H9 (cell line): ENCODE measurements around the gene EHD4. TPM values are rescaled to one million over a fixed set of nuclear protein-coding genes. Genes with fewer than 3 reads are reported as not detected.

Experiments
- DNase-seq: peaks from one replicate; pipeline ENCODE4 v3.0.0-alpha.2; 2017
- H2AFZ ChIP-seq: one replicate; pipeline ENCODE4 v1.6.1; 2013; ENCODE audit warnings: mild to moderate bottlenecking, low read length, control low read depth, moderate library complexity
- H2AK5ac ChIP-seq: 2 replicates; pipeline ENCODE4 v1.6.1; 2013; ENCODE audit warnings: low read length, control low read depth, mixed read lengths; ENCODE audit not compliant: insufficient read length
- H2BK120ac ChIP-seq: one replicate; pipeline ENCODE4 v1.6.1; 2013; ENCODE audit warnings: low read depth, mild to moderate bottlenecking, low read length, control low read depth, inconsistent platforms; ENCODE audit not compliant: poor library complexity, severe bottlenecking
- H2BK12ac ChIP-seq: 2 replicates; pipeline ENCODE4 v1.6.1; 2013; ENCODE audit warnings: low read length, control low read depth, mixed read lengths, low read depth; ENCODE audit not compliant: insufficient read length
- H2BK15ac ChIP-seq: 2 replicates; pipeline ENCODE4 v1.6.1; 2013; ENCODE audit warnings: low read depth, low read length, control low read depth
- H2BK20ac ChIP-seq: one replicate; pipeline ENCODE4 v1.6.1; 2013; ENCODE audit warnings: low read depth, mild to moderate bottlenecking, low read length, control low read depth, inconsistent platforms; ENCODE audit not compliant: poor library complexity, severe bottlenecking
- H2BK5ac ChIP-seq: 2 replicates; pipeline ENCODE4 v1.6.1; 2013; ENCODE audit warnings: low read length, control low read depth, mixed read lengths; ENCODE audit not compliant: insufficient read length
- H3K14ac ChIP-seq: 2 replicates; pipeline ENCODE4 v1.6.1; 2013; ENCODE audit warnings: low read length, control low read depth; ENCODE audit not compliant: insufficient read depth
- H3K18ac ChIP-seq: 2 replicates; pipeline ENCODE4 v1.6.1; 2013; ENCODE audit warnings: low read depth, mild to moderate bottlenecking, mixed read lengths, low read length, control low read depth; ENCODE audit not compliant: insufficient read length
- H3K23ac ChIP-seq: 2 replicates; pipeline ENCODE4 v1.6.1; 2013; ENCODE audit warnings: low read length, control low read depth, mixed read lengths, low read depth; ENCODE audit not compliant: insufficient read length
- H3K23me2 ChIP-seq: 2 replicates; pipeline ENCODE4 v1.6.1; 2013; ENCODE audit warnings: low read depth, mild to moderate bottlenecking, mixed read lengths, low read length, control low read depth; ENCODE audit not compliant: insufficient read length, poor library complexity, severe bottlenecking
- H3K27ac ChIP-seq: 2 replicates; pipeline ENCODE4 v1.5.1; 2013; ENCODE audit warnings: low read length, control low read depth, mixed read lengths, low read depth; ENCODE audit not compliant: insufficient read length
- H3K27me3 ChIP-seq: 2 replicates; pipeline ENCODE4 v1.6.1; 2013; ENCODE audit warnings: low read length, control low read depth, inconsistent platforms; ENCODE audit not compliant: insufficient read depth
- H3K4ac ChIP-seq: 2 replicates; pipeline ENCODE4 v1.6.1; 2013; ENCODE audit warnings: low read depth, mild to moderate bottlenecking, control low read depth, inconsistent platforms, low read length, moderate library complexity
- H3K4me1 ChIP-seq: 2 replicates; pipeline ENCODE4 v1.6.1; 2013; ENCODE audit warnings: low read length, control low read depth, inconsistent platforms; ENCODE audit not compliant: insufficient read depth
- H3K4me2 ChIP-seq: 2 replicates; pipeline ENCODE4 v1.6.1; 2013; ENCODE audit warnings: low read length, control low read depth, mixed read lengths; ENCODE audit not compliant: insufficient read length, insufficient read depth
- H3K56ac ChIP-seq: 2 replicates; pipeline ENCODE4 v1.6.1; 2013; ENCODE audit warnings: low read depth, mild to moderate bottlenecking, mixed read lengths, low read length, control low read depth; ENCODE audit not compliant: insufficient read length
- H3K79me1 ChIP-seq: 2 replicates; pipeline ENCODE4 v1.6.1; 2013; ENCODE audit warnings: low read depth, mild to moderate bottlenecking, moderate library complexity, low read length, control low read depth, inconsistent platforms; ENCODE audit not compliant: insufficient read depth, poor library complexity, severe bottlenecking
- H3K79me2 ChIP-seq: 2 replicates; pipeline ENCODE4 v1.6.1; 2013; ENCODE audit warnings: low read length, control low read depth, inconsistent platforms; ENCODE audit not compliant: insufficient read depth
- H3K9ac ChIP-seq: 2 replicates; pipeline ENCODE4 v1.6.1; 2013; ENCODE audit warnings: low read length, control low read depth, mixed read lengths; ENCODE audit not compliant: insufficient read length; ENCODE audit errors: extremely low read depth
- H3K9me3 ChIP-seq: one replicate; pipeline ENCODE4 v1.6.1; 2013; ENCODE audit warnings: low read depth, low read length, inconsistent platforms; ENCODE audit not compliant: control insufficient read depth
- H3T11ph ChIP-seq: one replicate; pipeline ENCODE4 v1.6.1; 2013; ENCODE audit warnings: mild to moderate bottlenecking, low read length, control low read depth, inconsistent platforms
- H4K20me1 ChIP-seq: one replicate; pipeline ENCODE4 v1.6.1; 2013; ENCODE audit not compliant: control insufficient read depth, insufficient read length, insufficient read depth
- H4K5ac ChIP-seq: 2 replicates; pipeline ENCODE4 v1.6.1; 2013; ENCODE audit warnings: low read depth, mild to moderate bottlenecking, mixed read lengths, low read length, control low read depth; ENCODE audit not compliant: insufficient read length
- H4K8ac ChIP-seq: replicated peaks from 2 replicates; pipeline ENCODE4 v1.6.1; 2013; ENCODE audit warnings: low read length, control low read depth, mixed read lengths, low read depth; ENCODE audit not compliant: insufficient read length
- H4K91ac ChIP-seq: 2 replicates; pipeline ENCODE4 v1.6.1; 2013; ENCODE audit warnings: low read depth, mild to moderate bottlenecking, moderate library complexity, mixed read lengths, low read length, control low read depth; ENCODE audit not compliant: insufficient read length
- H3K27ac Mint-ChIP-seq, 3 experiments: 2 replicates in 2 of 3; 3 replicates in 1 of 3; pipeline ENCODE4 v1.8.0; 2020 to 2021; ENCODE audit warnings: mixed read lengths in 3 of 3, mild to moderate bottlenecking in 1 of 3, moderate library complexity in 1 of 3
- H3K27me3 Mint-ChIP-seq: 2 replicates; pipeline ENCODE4 v1.8.0; 2021; ENCODE audit warnings: low read depth, mild to moderate bottlenecking, moderate library complexity, mixed read lengths
- H3K36me3 Mint-ChIP-seq, 3 experiments: 2 replicates in 2 of 3; 3 replicates in 1 of 3; pipeline ENCODE4 v1.8.0; 2020 to 2021; ENCODE audit warnings: low read depth in 3 of 3, mixed read lengths in 3 of 3; ENCODE audit not compliant: insufficient read depth in 1 of 3
- H3K4me1 Mint-ChIP-seq, 2 experiments: 2 replicates each; pipeline ENCODE4 v1.8.0; 2020; ENCODE audit warnings: mixed read lengths in 2 of 2
- H3K4me3 Mint-ChIP-seq, 2 experiments: 2 replicates in 1 of 2; 3 replicates in 1 of 2; pipeline ENCODE4 v1.8.0; 2020 to 2021; ENCODE audit warnings: mild to moderate bottlenecking in 2 of 2, mixed read lengths in 2 of 2, moderate library complexity in 1 of 2
- H3K9me3 Mint-ChIP-seq, 2 experiments: 2 replicates in 1 of 2; 3 replicates in 1 of 2; pipeline ENCODE4 v1.8.0; 2020; ENCODE audit warnings: mild to moderate bottlenecking in 2 of 2, mixed read lengths in 2 of 2, moderate library complexity in 1 of 2
- CTCF ChIP-seq: fragments of 200-600 bp; sonication (generic); conservative IDR thresholded peaks from 3 replicates; pipeline ENCODE4 v1.8.0; 2021; ENCODE audit warnings: antibody characterized with exemption, mild to moderate bottlenecking
- WGBS: extraction: QIAGEN DNeasy Blood & Tissue Kit; methylation state at CpG from one replicate; pipeline ENCODE4 v1.1.7; 2013; ENCODE audit warnings: missing lambda C conversion rate, low lambda C conversion rate, mixed read lengths; ENCODE audit not compliant: insufficient read length; ENCODE audit errors: extremely low coverage; 5-methylcytosine and 5-hydroxymethylcytosine counted together
- total RNA-seq: library from RNA; stranded (reverse); gene quantifications from 2 replicates; pipeline ENCODE4 v1.2.1, GENCODE V29; 2021

Gene EHD4
- total RNA-seq, 1 experiment from 2014 or later, result 22.9 TPM

GRCh38 chr15:41993472-41994170, 21.3 kb upstream of the EHD4 start:
- no peak overlapping the region for H3K27ac ChIP-seq
- no peaks in the 10 kb centered on the region for H3K27me3 ChIP-seq
- no peak overlapping the region for H2AFZ ChIP-seq
- Mint-ChIP-seq H3K9me3 (no peaks in the 10 kb centered on the region), H3K4me3 (no peak overlapping the region), H3K36me3 (no peaks in the 10 kb centered on the region), H3K4me1 (peaks cover 6 to 16% of the 10 kb centered on the region in 2 experiments), H3K27me3 (peaks cover 2% of the 10 kb centered on the region; the same call in 1 of the 2 replicates), H3K27ac (no peak overlapping the region)
- no peak overlapping the region for H3K56ac ChIP-seq
- no peak for TF ChIP-seq CTCF
- H3K14ac ChIP-seq, result no peak overlapping the region
- H3K23me2 ChIP-seq, result no peaks in the 10 kb centered on the region
- WGBS, result no CpG with 5 or more reads among the region's 11 CpGs
- no peak overlapping the region for H3T11ph ChIP-seq
- no peaks in the 10 kb centered on the region for H3K79me2 ChIP-seq
- H3K9ac ChIP-seq, result no peak overlapping the region
- H3K9me3 ChIP-seq, result no peaks in the 10 kb centered on the region
- H3K18ac ChIP-seq, result no peak overlapping the region
- DNase-seq, result no peak
- H2BK120ac ChIP-seq, result no peak overlapping the region
- H4K5ac ChIP-seq, result no peak overlapping the region
- H3K4ac ChIP-seq, result no peak overlapping the region
- H3K4me2 ChIP-seq, result no peak overlapping the region
- H2BK12ac ChIP-seq, result no peak overlapping the region
- H3K23ac ChIP-seq, result no peak overlapping the region
- no peaks in the 10 kb centered on the region for H3K79me1 ChIP-seq
- no peak overlapping the region for H2AK5ac ChIP-seq
- H2BK5ac ChIP-seq, result no peak overlapping the region
- no peak overlapping the region for H4K8ac ChIP-seq
- no peak overlapping the region for H2BK15ac ChIP-seq
- H3K4me1 ChIP-seq, result no peaks in the 10 kb centered on the region; the same call in 1 of the 2 replicates
- H2BK20ac ChIP-seq, result no peak overlapping the region
- no peak overlapping the region for H4K91ac ChIP-seq
- no peaks in the 10 kb centered on the region for H4K20me1 ChIP-seq
